LNCAP (cell line): Measurements from ENCODE around the gene RNF17.

Experiments used
- TF ChIP-seq, protein P1 (sequence below): fragments of 450-650 bp; IDR thresholded peaks from 2 replicates; pipeline ENCODE4 v1.5.1; 2017; ENCODE audit warnings: mild to moderate bottlenecking

The RNF17 gene

DNA sequence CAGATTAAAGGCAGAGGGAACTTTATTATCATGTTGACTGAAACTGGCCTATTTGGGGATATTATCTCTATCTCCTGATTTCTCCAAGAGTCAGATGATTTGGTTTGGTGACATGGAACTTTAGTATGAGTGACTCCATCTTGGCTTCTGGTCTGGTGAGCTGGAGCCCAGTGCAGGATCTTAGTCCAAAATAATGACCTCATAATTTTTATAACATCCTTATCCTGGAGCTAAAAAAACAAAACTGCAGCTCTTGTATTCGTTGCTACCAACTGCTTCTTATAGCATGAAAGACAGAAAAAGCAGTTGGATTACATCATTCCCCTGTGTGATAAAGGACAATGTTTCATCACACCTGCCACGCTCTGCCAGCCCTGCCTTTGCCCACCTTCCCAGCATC is 39.3 kb upstream of the RNF17 start:
- TF ChIP-seq, protein P1, sequence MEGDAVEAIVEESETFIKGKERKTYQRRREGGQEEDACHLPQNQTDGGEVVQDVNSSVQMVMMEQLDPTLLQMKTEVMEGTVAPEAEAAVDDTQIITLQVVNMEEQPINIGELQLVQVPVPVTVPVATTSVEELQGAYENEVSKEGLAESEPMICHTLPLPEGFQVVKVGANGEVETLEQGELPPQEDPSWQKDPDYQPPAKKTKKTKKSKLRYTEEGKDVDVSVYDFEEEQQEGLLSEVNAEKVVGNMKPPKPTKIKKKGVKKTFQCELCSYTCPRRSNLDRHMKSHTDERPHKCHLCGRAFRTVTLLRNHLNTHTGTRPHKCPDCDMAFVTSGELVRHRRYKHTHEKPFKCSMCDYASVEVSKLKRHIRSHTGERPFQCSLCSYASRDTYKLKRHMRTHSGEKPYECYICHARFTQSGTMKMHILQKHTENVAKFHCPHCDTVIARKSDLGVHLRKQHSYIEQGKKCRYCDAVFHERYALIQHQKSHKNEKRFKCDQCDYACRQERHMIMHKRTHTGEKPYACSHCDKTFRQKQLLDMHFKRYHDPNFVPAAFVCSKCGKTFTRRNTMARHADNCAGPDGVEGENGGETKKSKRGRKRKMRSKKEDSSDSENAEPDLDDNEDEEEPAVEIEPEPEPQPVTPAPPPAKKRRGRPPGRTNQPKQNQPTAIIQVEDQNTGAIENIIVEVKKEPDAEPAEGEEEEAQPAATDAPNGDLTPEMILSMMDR = no peak

DNA sequence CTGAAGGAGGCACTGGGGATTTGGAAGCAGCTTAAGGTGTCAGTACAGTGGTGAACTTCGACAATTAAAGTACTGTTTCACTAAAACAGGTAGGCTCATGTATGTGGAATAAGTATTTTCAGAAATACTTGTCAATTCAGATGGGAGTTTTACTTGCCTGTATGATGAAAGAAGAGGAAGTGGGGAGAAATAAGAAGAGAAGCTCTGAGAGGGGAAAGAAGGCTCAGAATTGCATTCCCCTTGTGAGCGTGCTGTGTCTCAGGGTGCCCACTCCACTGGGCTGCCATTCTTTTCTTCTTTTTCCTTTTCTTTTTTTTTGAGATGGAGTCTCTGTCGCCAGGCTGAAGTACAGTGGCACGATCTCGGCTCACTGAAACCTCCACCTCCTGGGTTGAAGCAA is 38.6 kb upstream of the RNF17 start:
- TF ChIP-seq, protein P1 = no peak

DNA sequence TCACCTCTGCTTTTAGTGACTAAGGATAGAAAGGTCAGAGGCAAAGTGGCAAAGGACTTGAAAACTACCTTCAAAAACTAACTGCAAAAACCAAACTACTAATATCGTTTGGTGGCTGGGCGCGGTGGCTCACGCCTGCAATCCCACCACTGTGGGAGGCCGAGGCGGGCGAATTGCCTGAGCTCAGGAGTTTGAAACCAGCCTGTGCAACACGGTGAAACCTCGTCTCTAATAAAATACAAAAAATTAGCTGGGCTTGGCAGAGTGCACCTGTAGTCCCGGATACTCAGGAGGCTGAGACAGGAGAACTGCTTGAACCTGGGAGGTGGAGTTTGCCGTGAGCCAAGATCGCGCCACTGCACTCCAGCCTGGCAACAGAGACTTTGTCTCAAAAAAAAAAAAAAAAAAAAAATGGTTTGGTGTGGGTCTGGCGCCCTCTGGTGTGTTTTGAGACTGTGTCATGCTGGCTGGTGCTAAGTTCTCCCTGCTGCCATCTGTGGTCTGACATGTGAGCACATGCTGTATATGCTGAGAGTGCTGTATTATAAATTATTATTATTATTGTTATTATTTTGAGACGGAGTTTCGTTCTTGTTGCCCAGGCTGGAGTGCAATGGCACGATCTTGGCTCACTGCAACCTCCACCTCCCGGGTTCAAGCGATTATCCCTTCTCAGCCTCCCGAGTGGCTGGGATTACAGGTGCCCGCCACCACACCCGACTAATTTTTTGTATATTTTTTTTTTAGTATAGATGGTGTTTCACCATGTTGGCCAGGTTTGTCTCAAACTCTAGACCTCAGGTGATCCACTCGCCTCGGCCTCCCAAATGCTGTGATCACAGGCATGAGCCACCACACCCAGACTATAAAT is 36.0 kb upstream of the RNF17 start:
- TF ChIP-seq, protein P1 = peak; percentile 72

DNA sequence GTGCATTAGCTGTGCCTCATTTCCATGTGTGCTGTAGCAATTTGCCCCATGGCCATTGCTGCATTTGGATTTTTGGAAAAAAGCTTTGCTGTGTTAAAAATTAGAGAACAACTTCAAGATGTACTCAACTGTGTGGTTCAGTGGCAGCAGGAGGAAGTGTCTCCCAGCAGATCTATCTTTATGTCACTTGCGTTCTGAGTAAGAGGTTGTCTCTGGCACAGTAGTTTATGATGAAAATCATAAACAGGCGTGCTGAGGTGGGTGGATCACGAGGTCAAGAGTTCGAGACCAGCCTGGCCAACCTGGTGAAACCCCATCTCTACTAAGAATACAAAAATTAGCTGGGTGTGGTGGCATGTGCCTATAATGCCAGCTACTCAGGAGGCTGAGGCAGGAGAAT is 29.0 kb upstream of the RNF17 start:
- TF ChIP-seq, protein P1 = no peak

DNA sequence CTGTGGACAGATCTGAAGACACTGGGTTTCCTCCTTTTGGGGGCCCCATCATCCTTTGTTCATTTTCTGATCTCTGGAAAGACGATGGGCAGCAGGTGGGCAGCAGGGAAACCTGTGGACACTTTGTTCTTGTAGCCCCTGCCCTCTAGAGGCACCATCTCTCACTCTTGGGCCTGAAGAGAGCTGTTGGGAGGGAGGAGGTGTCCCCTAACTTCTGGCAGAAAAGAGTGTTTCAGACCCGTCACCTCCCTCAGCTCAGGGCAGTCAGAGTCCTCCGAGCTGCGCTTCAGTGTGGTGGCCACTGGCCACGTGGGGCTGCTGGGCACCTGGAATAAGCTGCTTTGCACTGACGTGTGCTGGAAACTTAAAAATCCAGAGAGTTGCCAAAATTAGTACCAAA is 26.9 kb upstream of the RNF17 start:
- TF ChIP-seq, protein P1 = no peak

DNA sequence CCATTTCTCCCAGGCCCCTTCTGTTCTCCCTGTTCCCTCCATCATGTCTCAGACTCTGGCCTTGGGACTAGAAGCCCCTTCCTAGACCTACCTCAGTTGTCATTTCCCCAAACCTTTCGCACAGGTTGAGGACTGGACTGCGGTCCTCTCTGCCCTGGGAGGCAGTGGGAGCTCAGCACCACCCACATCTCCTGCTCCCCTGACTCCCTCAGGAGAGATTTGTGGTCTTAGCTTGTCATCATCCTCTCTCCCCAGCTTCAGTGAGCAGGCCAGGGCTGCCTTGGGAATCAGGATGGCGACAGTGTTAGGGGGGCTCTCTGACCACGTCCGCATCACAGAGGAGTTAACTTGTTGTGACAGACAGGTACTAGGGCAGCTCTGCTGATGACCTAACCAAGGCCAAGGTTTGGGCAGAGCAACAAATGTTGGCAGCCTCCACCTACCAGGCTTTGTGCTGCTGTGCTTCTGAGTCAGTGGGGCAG is 25.6 kb upstream of the RNF17 start:
- TF ChIP-seq, protein P1 = no peak

DNA sequence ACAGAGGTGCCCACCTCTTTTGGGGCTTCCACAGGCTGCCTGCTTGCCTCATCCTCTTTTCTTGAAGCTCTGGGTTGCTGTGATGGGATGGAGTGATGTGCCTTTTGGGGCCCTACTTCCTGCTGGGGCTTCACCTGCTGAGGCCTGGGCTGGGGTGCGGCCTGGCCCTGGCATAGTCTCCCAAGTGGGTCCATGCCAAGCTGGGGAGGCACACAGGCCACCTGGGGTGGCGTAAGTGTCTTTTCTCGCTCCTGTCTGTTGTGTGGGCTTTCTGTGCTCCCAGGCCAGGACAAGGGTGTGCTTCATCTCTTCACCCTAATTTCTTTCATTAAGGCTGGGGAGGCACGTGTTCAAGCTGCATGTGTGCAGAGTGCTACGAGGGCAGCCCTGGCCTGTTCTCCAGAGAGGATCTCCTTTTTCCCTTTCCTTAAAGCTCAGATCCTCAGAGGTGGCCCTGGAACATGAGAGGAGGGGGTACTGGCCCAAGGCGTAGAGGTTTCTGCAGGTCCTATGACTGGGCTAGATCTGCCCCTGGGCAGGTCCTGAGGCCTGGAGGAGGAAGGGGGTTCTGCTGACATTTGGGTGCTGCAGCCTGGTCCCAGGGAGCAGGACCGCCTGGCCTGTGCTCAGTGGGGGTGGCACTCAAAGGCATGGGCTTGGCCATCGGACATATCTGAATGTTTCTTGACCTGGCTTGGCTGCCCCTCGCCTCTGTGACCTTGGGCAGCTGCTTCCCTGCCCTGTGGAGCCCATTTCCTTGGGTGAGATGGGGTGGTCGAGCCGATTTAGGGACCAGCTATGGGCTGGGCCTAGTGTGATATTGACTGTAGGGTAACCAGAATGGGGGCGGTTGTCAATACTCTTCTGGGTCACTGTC is 23.7 kb upstream of the RNF17 start:
- TF ChIP-seq, protein P1 = no peak
